Duodenal mucosa (tissue), 2 donors: ENCODE data around the gene RNF130.

Experiments used
- H3K27ac ChIP-seq: one replicate; pipeline ENCODE4 v1.7.0; 2013; ENCODE audit warnings: low read depth, low read length
- H3K27me3 ChIP-seq, 2 donors: one replicate each; pipeline ENCODE4 v1.7.0; 2013; ENCODE audit warnings: low read length in 2 of 2, control low read depth in 1 of 2; ENCODE audit not compliant: insufficient read depth in 2 of 2, control insufficient read depth in 1 of 2
- H3K36me3 ChIP-seq, 2 donors: one replicate each; pipeline ENCODE4 v1.7.0; 2013; ENCODE audit warnings: low read length in 2 of 2, control low read depth in 1 of 2; ENCODE audit not compliant: insufficient read depth in 2 of 2, control insufficient read depth in 1 of 2
- H3K4me1 ChIP-seq, 2 donors: one replicate each; pipeline ENCODE4 v1.7.0; 2013; ENCODE audit warnings: low read length in 2 of 2, control low read depth in 1 of 2; ENCODE audit not compliant: insufficient read depth in 2 of 2, control insufficient read depth in 1 of 2
- H3K4me3 ChIP-seq, 2 donors: one replicate each; pipeline ENCODE4 v1.7.0; 2013; ENCODE audit warnings: low read length in 2 of 2, low read depth in 1 of 2
- H3K9ac ChIP-seq, 2 donors: one replicate each; pipeline ENCODE4 v1.7.0; 2013; ENCODE audit warnings: low read length in 2 of 2, low read depth in 1 of 2
- H3K9me3 ChIP-seq, 2 donors: one replicate each; pipeline ENCODE4 v1.7.0; 2013; ENCODE audit warnings: low read length in 2 of 2, control low read depth in 1 of 2; ENCODE audit not compliant: control insufficient read depth in 1 of 2

Gene RNF130

GRCh38 chr5:180071531-180072255, at the start of gene RNF130:
RNF130 (minus strand) TSS chr5:180071759; CDS start chr5:180071702, 57 bp downstream.
- H3K4me1 ChIP-seq = peaks cover 18 to 20% of the 10 kb centered on the region in 2 donors
- H3K36me3 ChIP-seq = no peaks in the 10 kb centered on the region
- H3K9me3 ChIP-seq = no peaks in the 10 kb centered on the region
- H3K27ac ChIP-seq = peak within 1 kb of the TSS; percentile 94
- H3K9ac ChIP-seq = peak within 1 kb of the TSS; percentile 55 to 78
- H3K4me3 ChIP-seq = peak within 1 kb of the TSS; percentile 63 to 65
- no peaks in the 10 kb centered on the region for H3K27me3 ChIP-seq

GRCh38 chr5:180120237-180121101, 48.9 kb upstream of the RNF130 start:
- no peaks in the 10 kb centered on the region for H3K9me3 ChIP-seq
- no peak overlapping the region for H3K4me3 ChIP-seq
- no peak overlapping the region for H3K27ac ChIP-seq
- H3K9ac ChIP-seq = no peak overlapping the region
- no peaks in the 10 kb centered on the region for H3K36me3 ChIP-seq
- H3K4me1 ChIP-seq = no peaks in the 10 kb centered on the region
- peaks cover 0 to 7% of the 10 kb centered on the region in 2 donors for H3K27me3 ChIP-seq

- Histone ChIP-seq H3K36me3 (no peaks in the 10 kb centered on the region), H3K4me3 (no peak overlapping the region), H3K27me3 (peaks cover 0 to 7% of the 10 kb centered on the region in 2 donors), H3K9ac (no peak overlapping the region), H3K27ac (no peak overlapping the region), H3K9me3 (no peaks in the 10 kb centered on the region), H3K4me1 (no peaks in the 10 kb centered on the region)
These were observed 48.3 kb upstream of the RNF130 start for GRCh38 chr5:180119903-180120236.

DNA sequence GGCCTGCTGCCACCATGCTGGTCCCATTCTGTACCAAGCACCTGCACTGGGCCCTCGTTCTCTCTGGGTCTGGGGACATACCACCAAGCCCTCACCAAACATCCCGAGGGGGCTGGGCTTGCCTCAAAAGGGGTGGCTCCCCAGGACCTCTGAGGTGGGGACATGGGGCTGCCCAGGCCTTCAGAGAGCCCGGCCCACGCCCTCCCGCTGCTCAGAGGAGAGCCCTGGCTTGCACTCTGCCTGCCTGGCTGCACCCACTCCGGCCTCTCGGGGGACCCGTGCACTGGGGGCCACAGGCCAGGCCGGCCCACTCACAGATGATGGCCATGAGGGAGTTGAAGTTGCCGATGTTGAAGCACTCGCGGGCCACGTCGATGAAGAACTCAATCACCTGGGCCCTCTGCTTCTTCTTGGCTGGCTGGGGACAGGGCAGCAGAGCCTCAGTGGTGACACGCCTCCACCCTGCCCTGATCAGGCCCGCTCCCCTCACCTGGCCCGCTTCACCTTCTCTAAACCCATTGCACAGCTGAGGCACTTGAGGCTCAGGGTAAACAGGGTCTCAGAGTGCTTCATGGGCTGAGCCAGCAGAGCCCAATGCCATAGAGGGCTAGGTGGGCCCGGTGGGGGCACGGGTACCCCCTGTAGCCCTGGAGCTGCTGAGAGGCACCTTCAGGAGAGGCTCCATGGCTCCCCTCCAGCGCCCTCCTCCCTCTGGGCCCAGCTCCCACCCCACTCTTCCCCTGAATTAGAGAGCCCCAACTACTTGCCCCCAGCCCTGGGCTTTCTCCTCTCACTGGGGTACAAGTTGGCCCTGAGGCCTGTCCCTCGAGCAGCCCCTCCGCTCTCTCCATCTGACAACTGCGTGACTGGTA, 47.7 kb upstream of the RNF130 start:
- H3K36me3 ChIP-seq = no peaks in the 10 kb centered on the region
- no peak overlapping the region for H3K9ac ChIP-seq
- H3K9me3 ChIP-seq = no peaks in the 10 kb centered on the region
- H3K27me3 ChIP-seq = peaks cover 0 to 3% of the 10 kb centered on the region in 2 donors
- no peak overlapping the region for H3K4me3 ChIP-seq
- H3K4me1 ChIP-seq = no peaks in the 10 kb centered on the region
- H3K27ac ChIP-seq = no peak overlapping the region

DNA sequence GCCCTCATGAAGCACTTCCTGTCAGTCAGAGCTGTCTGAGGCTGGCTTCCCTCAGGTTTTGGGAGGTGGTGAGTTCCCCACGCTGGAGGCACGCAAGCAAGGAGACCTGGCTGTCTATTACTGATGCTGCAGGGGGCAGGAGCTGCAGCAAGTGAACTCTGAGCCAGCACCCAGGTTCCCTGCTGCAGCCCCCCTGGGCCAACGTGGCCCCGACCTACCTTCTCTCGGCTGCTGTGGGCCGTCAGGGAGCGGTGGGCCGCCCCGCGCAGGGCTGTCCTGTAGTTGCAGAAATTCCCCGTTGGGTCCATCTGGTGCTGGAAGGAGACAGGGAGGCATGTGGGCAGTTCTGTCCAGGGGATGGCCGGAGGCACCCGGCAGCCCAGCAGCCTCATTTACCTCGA, 46.8 kb upstream of the RNF130 start:
- H3K36me3 ChIP-seq = no peaks in the 10 kb centered on the region
- peaks cover 0 to 3% of the 10 kb centered on the region in 2 donors for H3K27me3 ChIP-seq
- H3K4me1 ChIP-seq = no peaks in the 10 kb centered on the region
- no peak overlapping the region for H3K9ac ChIP-seq
- no peak overlapping the region for H3K27ac ChIP-seq
- no peaks in the 10 kb centered on the region for H3K9me3 ChIP-seq
- no peak overlapping the region for H3K4me3 ChIP-seq

DNA sequence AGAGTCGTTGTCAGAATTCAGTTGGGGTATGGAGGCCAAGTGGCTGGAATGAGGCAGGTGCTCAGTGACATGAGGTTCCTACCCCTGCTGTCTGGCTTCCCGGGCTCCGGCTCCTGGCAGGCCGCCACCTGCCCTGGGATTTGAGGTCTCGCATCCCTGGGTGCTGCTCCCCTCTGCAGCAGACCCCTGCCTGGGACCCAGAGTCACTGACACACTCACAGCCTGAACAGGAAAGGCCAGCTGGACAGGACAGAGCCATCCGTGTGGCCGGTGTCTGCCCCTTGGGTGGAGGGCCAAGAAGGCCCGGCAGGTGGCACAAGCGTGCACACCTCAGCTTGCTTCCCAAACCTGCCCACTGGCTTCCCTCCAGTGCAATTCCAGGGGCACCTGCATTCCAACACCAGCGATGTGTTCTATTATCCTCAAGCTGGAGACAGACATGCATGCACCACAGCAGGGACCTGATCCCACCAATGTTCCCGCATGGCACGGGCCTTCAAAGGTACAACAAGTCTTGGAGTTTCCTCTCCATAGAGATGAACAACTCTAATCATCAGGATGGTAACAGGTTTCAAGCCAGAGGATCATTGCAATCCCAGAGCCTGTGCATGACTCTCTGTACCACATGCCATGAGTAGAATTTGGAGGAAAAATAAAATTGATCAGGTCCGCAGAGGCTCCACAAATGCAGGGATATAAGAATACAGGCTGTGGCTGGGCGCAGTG, 45.6 kb upstream of the RNF130 start:
- H3K9ac ChIP-seq = no peak overlapping the region
- no peak overlapping the region for H3K27ac ChIP-seq
- H3K27me3 ChIP-seq = peaks cover 0 to 3% of the 10 kb centered on the region in 2 donors
- no peaks in the 10 kb centered on the region for H3K4me1 ChIP-seq
- H3K36me3 ChIP-seq = no peaks in the 10 kb centered on the region
- H3K9me3 ChIP-seq = no peaks in the 10 kb centered on the region
- no peak overlapping the region for H3K4me3 ChIP-seq

DNA sequence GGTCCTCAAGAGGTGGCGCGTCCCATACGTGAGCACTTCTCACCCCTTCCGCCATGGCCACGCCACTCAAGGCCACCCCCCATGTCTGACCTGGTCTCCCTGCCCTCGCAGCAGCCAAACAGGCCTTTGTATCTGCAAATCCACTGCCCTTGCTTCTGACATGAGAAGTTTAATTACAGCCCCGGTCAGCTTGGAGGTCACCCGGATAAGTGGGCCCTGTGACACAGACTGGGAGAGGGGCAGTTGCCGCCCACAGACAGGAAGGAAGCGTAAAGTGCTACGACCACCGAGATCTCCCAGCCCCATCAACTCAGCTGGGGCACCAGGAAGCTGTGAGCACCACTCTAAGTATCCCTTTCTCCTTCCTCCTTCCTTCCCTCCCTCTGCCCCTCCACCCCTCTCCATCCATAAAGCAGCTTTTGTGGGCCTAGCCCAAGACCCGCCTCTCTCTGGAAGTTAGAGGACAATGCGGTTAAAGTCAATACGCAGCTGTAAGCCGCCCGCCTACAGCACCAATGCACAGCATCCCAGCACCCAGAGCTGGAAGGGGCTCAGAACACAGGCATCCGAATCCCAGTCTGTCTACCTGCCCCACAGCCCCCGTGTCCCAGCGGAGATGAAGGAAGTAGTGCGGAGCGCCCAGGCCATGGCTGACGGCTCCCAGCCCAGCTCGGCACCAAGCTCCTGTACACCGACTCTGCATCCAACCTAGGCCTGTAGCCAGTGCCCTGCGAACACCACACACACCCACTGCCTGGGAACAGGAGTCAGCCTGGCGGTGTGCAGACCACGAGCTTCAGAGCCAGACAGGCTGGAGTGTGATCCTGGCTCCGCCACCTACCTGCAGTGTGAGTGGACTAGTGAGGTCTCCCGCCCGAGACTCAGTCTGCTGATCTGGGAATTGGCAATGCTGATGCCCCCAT, 44.8 kb upstream of the RNF130 start:
- no peaks in the 10 kb centered on the region for H3K36me3 ChIP-seq
- H3K27me3 ChIP-seq = no peaks in the 10 kb centered on the region
- H3K4me3 ChIP-seq = no peak overlapping the region
- H3K9ac ChIP-seq = no peak overlapping the region
- H3K27ac ChIP-seq = no peak overlapping the region
- no peaks in the 10 kb centered on the region for H3K9me3 ChIP-seq
- no peaks in the 10 kb centered on the region for H3K4me1 ChIP-seq

GRCh38 chr5:180115326-180116076, 43.9 kb upstream of the RNF130 start:
- H3K36me3 ChIP-seq = no peaks in the 10 kb centered on the region
- no peak overlapping the region for H3K4me3 ChIP-seq
- H3K9ac ChIP-seq = no peak overlapping the region
- H3K27ac ChIP-seq = no peak overlapping the region
- no peaks in the 10 kb centered on the region for H3K4me1 ChIP-seq
- no peaks in the 10 kb centered on the region for H3K9me3 ChIP-seq
- no peaks in the 10 kb centered on the region for H3K27me3 ChIP-seq
